Renal cortical epithelial cell (primary cell): ENCODE measurements around the gene MDH2. TPM values are rescaled to one million over a fixed set of nuclear protein-coding genes. Genes with fewer than 3 reads are reported as not detected.
"Not testable (repeated sequence)": the region's sequence is repeated elsewhere in the genome, so short reads cannot be mapped to it uniquely, and the experiment has no call there.

Source experiments
- DNase-seq: peaks from one replicate; pipeline ENCODE4 v3.0.0-alpha.2; 2011; ENCODE audit warnings: low read depth
- total RNA-seq: library from RNA; depleted of rRNA; stranded (reverse); fragments of >200 nt; gene quantifications from 2 replicates; pipeline ENCODE4 v1.2.3, GENCODE V29; 2014

The MDH2 gene
- total RNA-seq, 1 donor from 2014 or later, result 80.6 TPM

- DNase-seq, result no peak
Observed at GRCh38 chr7:76071316-76072242, 23.7 kb downstream of the MDH2 start.

- DNase-seq, result no peak
Observed at GRCh38 chr7:76072243-76073148, 24.6 kb downstream of the MDH2 start.

DNA sequence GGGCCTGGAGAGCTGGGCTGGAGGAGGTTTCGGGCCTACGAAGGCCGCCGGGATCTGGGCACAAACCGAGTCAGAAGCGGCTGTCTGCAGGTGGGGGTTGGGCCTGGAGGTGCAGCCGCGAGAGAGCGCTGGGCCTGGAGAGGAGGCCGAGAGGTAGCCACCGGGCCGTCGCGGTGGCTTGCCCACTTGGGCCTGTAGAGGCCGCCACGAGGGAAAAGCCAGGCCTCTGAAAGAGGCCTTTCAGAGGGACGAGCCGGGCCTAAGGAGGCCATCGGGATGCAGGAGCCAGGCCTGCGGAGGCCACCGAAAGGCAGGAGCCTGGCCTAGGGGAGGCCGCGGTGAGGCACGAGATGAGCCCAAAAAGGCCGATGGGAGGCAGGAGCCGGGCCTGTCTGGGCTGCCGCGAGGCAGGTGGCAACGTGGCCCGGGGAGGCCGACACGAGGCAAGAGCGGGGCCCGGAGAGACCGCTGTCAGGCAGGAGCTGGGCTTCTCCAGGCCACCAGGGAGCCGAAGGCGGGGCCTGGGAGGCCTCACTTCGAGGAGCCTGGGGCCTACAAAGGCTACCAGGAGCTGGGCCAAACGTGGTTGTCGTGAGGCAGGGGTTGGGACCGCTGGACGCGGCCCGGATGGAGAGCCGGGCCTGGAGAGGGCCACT, 25.6 kb downstream of the MDH2 start:
- no peak for DNase-seq

GRCh38 chr7:76074306-76074971, 26.5 kb downstream of the MDH2 start:
- DNase-seq, result no peak

DNA sequence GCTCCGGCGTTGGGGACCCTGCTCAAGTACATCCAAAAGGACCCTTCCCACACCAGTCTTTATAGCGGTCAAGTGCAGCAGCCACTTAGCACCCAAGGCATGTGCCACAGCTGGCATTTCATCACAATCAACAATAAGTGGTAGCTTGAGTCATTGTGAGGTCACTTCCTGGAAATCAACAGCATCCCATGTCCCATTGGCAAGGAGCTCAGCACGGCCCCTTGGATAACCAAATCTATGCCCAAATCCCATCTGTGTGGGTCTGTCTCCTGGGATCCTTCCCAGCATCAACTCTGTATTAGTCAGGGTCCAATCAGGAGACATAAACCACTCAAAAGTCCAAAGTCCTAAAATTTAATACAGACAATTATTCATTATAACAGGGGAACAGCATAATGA, 27.1 kb downstream of the MDH2 start:
- no peak for DNase-seq

DNA sequence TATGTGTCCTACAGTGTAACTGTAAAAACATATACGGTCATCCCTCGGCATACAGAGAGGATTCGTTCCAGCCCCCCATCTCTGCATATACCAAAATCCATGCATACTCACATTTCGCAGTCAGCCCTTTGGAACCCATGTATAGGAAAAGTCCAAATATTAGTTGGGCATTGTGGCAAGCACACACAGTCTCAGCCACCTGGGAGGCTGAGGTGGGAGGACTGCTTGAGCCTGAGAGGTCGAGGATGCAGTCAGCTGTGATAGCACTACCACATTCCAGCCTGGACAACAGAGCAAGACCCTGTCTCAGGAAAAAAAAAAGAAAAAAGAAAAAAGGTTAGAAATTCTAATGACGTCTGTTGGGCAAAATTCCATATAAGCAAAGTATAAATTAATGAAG, 29.1 kb downstream of the MDH2 start:
- DNase-seq, result no peak

- no peak for DNase-seq
Observed at GRCh38 chr7:76077435-76077834, 29.5 kb downstream of the MDH2 start.

DNA sequence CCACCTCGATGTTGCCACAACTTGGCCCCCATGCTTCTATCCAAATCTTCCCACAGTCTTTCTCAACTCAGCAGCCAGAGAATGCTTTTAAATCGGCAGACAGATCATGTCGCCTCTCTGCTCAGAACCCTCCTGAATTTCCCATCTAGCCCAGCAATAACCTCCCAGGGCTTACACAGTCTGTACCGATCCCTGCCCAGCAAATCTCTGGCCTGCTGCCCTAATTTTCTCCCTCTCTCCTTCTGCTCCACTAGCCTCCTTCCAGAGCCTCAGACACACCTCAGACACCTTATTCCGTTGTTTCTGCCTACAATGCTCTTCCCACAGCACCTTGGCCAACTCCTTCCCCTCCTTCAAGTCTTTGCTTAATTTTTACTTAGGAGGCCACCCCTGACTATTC, 32.3 kb downstream of the MDH2 start:
- DNase-seq, result no peak

- not testable (repeated sequence) for DNase-seq
Observed at GRCh38 chr7:76084115-76084514, 36.2 kb downstream of the MDH2 start.

DNA sequence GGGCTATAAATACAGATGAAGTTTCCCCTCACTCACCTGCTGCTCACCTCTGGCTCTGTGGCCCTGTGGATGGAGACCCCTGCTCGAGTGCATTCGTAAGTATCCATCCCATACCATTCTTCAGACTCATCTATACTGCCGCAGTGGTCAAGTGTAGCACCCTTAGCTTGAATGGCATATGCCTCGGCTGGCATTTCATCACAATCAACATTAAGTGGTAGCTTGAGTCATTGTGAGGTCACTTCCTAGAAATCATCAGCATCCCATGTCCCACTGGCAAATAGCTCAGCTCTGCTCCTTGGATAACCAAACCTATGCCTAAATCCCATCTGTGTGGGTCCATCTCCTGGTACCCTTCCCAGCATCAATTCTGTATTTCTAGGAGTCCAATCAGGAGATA, 38.2 kb downstream of the MDH2 start:
- no peak for DNase-seq

- DNase-seq, result peak; percentile 53
Observed at GRCh38 chr7:76087362-76087791, 39.5 kb downstream of the MDH2 start.

GRCh38 chr7:76089865-76090475, 42.1 kb downstream of the MDH2 start:
- no peak for DNase-seq

GRCh38 chr7:76091506-76091905, 43.6 kb downstream of the MDH2 start:
- DNase-seq, result no peak

GRCh38 chr7:76093531-76093930, 45.6 kb downstream of the MDH2 start:
- DNase-seq, result not testable (repeated sequence)

- DNase-seq, result not testable (repeated sequence)
Observed at GRCh38 chr7:76094326-76094725, 46.4 kb downstream of the MDH2 start.

DNA sequence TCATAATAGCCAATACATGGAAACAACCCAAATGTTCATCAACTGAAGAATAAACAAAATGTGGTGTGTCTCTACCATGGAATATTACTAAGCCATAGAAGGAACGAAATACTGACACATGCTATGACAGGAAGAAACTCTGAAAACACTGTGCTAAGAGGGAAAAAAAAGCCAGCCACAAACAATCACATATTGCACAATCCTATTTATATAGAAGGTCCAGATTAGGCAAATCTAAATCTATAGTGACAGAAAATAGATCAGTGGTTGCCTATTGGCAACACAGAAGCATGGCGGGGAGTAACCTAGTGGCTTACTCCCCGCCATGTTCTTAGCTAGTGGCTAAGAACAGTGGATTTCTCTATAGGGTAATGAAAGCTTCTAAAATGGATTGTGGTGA, 48.0 kb downstream of the MDH2 start:
- no peak for DNase-seq

GRCh38 chr7:76101693-76102437, 54.0 kb downstream of the MDH2 start:
- not testable (repeated sequence) for DNase-seq

- DNase-seq, result not testable (repeated sequence)
Observed at GRCh38 chr7:76103788-76104187, 55.9 kb downstream of the MDH2 start.

DNA sequence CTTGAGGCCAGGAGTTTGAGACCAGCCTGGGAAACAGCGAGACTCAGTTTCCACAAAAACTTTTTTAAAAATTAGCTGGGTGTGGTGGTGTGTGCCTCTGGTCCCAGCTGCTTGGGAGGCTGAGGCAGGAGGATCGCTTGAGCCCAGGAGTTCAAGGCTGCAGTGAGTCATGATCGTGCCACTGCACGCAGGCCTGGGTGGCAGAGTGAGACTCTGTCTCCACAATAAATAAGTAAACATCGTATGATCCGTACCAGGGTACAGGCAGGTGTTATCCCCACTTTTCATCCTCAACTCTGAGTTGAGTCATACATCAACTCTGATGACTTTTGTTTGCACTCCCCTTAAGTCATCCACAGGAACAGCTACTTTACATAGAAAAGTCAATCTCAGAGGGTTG, 58.2 kb downstream of the MDH2 start:
- DNase-seq, result not testable (repeated sequence)

GRCh38 chr7:76106893-76107292, 59.0 kb downstream of the MDH2 start:
- DNase-seq, result no peak
